Activated naive CD8-positive, alpha-beta T cell treated with anti-CD3 and anti-CD28 coated beads, Interleukin-2, amount 50 U/mL, for 24 hours (primary cell): ENCODE measurements around the gene HNRNPA0.

Experiments used
- ATAC-seq: fragments of 150-1000 bp; cut with Tn5 transposase; one replicate; pipeline ENCODE4 v1.10.0; 2021
- DNase-seq: peaks from one replicate; pipeline ENCODE4 v3.0.0; 2021
- H3K27ac Mint-ChIP-seq: one replicate; pipeline ENCODE4 v1.8.0; 2021; ENCODE audit warnings: mild to moderate bottlenecking, mixed read lengths
- H3K27me3 Mint-ChIP-seq: one replicate; pipeline ENCODE4 v1.8.0; 2021; ENCODE audit warnings: mixed read lengths
- H3K36me3 Mint-ChIP-seq: one replicate; pipeline ENCODE4 v1.8.0; 2021; ENCODE audit warnings: low read depth, mixed read lengths
- H3K4me1 Mint-ChIP-seq: one replicate; pipeline ENCODE4 v1.8.0; 2021; ENCODE audit warnings: mixed read lengths
- H3K4me3 Mint-ChIP-seq: one replicate; pipeline ENCODE4 v1.8.0; 2021; ENCODE audit warnings: mild to moderate bottlenecking, moderate library complexity, mixed read lengths
- H3K9me3 Mint-ChIP-seq: one replicate; pipeline ENCODE4 v1.8.0; 2021; ENCODE audit warnings: mixed read lengths

The HNRNPA0 gene

GRCh38 chr5:137695651-137696428, 58.3 kb downstream of the HNRNPA0 start:
- Mint-ChIP-seq H3K27ac (peak overlapping the region; percentile 71), H3K27me3 (no peaks in the 10 kb centered on the region), H3K4me3 (no peak overlapping the region), H3K9me3 (no peaks in the 10 kb centered on the region), H3K4me1 (peaks cover 40% of the 10 kb centered on the region), H3K36me3 (peaks cover 9% of the 10 kb centered on the region)
- ATAC-seq = peak; percentile 56
- peak; percentile 8 for DNase-seq
